Ramos (cell line): Measurements from ENCODE around the gene NCKAP5.

Experiments
- in situ Hi-C: fragments of 300-500 bp; cut with MboI; formaldehyde crosslinking; loops from one replicate; pipeline ENCODE4 v1.14.3; 2022; ENCODE audit warnings: low sequenced_read_pairs; ENCODE audit not compliant: unreplicated experiment

The NCKAP5 gene

GRCh38 chr2:132884292-132884691, 684.0 kb downstream of the NCKAP5 start:
- in situ Hi-C loops = no loop called here

DNA sequence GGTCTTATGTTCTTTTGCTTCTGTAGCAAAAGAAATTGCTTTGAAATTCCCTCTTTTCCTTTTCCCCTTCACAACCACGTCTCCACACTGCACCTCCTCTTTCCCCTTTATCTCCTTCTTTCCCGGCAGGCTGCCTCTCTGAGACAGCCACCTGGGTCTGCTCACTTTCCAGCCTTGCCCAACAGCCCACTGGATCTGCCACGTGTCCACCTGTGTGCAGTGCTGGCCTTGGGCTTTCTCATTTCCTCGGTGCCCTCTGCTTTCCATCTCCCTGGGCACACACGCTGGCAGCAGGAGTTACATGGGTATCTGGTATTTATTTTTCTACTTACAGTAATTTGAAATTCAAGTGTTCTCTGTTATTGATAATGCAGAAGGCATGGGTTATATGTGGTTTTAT, 684.8 kb downstream of the NCKAP5 start:
- in situ Hi-C loops = no loop called here

GRCh38 chr2:132881546-132881945, 686.7 kb downstream of the NCKAP5 start:
- in situ Hi-C loops = no loop called here

GRCh38 chr2:132877923-132878322, 690.3 kb downstream of the NCKAP5 start:
- in situ Hi-C loops = no loop called here

GRCh38 chr2:132876745-132877391, 691.4 kb downstream of the NCKAP5 start:
- in situ Hi-C loops = no loop called here

DNA sequence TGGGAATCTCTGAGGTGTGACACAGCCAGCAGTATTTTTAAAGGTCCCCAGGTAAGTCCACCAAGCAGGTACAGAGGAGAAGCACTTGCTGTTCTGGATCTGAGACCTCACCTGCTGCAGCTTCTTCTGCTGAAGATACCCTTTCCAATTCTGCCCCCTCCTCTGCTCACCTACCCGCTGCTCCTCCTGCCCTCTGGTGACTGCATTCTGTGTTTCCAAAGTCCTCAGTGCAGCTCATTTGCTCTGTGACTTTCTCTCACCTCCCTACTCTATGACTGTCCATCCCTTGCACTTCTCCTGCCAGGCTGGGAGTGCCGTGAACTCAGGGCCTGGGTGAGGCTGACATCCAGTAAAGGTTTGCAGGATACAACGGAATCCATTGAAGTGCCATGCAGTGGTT, 693.1 kb downstream of the NCKAP5 start:
- in situ Hi-C loops = no loop called here

DNA sequence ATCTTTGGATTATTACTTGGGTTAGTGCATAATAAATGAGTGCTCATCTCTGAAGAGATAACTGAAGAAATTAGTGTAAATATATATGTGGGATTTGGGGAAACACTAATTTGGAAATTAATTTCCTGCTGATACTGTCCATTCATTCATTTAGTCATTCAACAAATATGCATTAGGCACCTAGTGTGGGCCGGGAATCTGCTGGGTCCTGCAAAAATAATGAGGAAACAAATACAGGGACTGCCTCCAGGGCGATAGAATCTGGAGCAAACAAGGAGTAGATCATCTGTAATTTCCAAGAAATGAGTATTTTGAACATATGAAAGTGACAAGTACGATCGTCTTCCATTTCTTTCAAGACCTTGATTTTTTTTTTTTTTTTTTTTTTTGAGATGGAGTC, 694.5 kb downstream of the NCKAP5 start:
- in situ Hi-C loops = no loop called here

- in situ Hi-C loops = no loop called here
These were observed 696.4 kb downstream of the NCKAP5 start for GRCh38 chr2:132871831-132872230.

- in situ Hi-C loops = no loop called here
These were observed 704.3 kb downstream of the NCKAP5 start for GRCh38 chr2:132863961-132864360.

DNA sequence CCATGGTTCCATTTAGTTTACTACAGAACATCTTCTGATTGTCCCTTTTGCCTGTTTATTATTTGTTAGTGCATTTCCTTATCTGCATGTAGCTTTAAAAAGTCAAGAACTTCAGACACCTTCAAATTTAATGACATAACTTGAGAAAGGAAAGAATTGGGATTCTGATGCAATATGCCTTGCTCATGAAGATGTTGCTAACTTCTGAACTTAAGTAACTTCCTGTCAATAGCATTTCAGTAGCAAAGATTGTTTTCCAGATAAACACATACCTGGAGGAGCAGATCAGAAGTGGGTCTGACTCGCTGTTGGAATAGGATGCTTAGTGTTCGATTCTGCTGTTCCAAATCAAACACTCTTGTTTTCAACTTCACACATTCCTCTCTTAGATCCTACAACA, 708.0 kb downstream of the NCKAP5 start:
- in situ Hi-C loops = no loop called here

- in situ Hi-C loops = no loop called here
These were observed 708.7 kb downstream of the NCKAP5 start for GRCh38 chr2:132859590-132859989.

DNA sequence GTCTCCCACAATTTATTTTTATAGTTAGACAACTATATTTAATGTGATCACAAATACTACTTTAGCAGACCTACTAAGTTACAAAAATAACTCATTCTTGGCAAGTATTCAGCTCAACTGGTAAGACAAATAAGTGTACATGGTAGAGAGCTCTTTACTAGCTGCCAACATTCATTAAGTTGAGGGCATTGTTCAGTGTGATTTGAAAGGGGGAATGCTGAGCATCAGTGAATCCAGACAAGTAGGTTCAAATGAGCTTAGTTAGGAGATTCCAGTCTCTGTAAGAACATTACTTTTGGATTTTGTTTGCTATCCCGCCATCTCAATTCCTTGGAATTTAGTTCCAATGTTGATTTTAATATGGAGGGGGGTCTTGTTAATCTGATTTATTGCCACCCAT, 710.9 kb downstream of the NCKAP5 start:
- in situ Hi-C loops = no loop called here

GRCh38 chr2:132850688-132851087, 717.6 kb downstream of the NCKAP5 start:
- in situ Hi-C loops = no loop called here

DNA sequence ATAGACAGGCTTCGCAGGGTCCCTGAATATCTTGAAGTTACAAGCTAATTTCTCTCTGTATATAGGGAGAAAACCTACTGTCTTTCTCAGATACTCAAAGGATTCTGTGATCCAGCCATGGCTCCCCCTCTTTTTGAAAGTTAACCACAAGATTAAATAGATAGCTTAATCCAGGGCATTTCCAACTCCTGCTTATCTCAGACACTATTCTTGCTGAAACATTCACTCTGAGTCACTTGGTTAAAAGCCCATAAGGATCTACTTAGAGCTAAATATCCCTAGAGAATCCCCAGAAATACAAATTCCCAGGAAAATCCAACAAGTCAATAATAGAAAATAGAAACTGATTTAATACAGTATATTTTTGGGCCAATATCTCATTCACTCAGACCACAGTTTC, 719.1 kb downstream of the NCKAP5 start:
- in situ Hi-C loops = no loop called here

DNA sequence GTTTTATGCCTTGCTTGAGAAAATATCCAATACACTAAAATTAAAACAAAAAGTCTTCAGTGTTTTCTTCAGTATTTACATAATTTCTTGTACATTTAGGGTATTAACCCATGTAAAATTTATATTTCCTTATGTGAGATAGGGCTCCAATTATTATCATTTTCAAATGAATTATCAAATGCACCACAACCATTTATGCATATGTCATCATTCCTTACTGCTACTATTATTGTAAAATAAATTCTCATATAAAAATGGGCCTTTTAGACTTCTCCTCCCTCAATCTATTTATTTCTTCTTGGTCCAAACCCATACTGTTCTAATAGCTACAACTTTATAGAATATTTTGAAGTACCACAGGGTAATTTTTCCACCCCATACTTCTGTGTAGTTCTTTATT, 722.9 kb downstream of the NCKAP5 start:
- in situ Hi-C loops = no loop called here

DNA sequence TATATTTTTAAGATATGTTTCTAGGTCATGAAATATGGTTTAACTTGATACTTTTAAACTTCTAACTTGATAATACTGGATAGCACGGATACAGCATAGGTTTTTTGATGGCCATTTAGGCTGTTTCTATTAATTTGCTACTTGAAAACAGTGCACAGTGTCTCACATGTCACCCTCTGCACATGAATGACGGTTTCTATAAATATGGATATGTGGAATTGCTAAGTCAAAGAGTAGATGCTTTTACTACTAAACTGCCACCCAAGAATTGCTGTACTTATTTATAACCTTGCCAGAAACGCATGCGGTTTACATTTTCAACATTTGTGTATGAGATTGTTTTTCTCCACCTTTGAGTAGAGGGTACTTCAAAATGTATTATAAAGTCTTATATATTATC, 723.7 kb downstream of the NCKAP5 start:
- in situ Hi-C loops = no loop called here

GRCh38 chr2:132837769-132838168, 730.5 kb downstream of the NCKAP5 start:
- in situ Hi-C loops = no loop called here

DNA sequence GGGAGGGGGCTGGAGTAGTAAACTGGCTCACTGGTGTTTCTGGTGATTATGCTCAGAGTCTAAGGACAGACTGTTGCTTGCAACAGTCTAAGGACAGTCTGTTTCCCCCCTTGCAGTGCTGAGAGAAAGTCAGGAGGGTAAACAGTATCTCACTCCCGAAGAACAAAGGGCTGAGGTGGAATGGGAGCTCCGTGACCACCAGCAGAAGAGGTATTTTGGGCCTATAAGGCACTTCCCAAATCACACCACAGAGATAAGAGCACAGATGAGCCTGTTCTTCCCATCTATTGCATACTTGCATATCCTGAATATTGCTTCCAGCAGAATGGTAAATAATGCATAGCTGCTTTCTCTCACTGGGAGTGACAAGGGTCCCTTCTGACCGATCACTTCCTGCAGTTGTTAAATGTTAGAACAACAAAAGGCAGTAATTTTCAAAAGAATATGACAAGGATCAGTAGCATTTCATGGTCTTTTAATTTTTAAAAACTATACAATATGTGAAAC, 737.9 kb downstream of the NCKAP5 start:
- in situ Hi-C loops = no loop called here

GRCh38 chr2:132825601-132826000, 742.7 kb downstream of the NCKAP5 start:
- in situ Hi-C loops = no loop called here

DNA sequence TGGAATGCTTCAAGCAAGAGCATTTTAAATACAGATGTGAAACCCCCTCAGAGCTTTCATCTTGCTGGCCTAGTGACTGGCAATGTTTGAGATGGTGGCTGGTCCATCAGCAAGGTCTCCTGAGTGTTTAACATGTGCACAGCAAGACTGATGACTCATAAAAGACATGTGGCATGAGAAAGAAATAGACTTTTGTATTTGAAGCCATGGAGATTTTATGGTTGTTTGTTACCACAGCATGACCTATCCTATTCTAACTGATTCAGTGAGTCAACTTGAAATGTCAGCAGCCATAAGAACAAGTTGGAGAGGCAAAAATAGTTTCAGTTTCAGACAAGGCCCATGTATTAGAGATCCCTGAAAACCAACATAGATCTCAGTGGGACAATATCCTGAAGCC, 743.5 kb downstream of the NCKAP5 start:
- in situ Hi-C loops = no loop called here

DNA sequence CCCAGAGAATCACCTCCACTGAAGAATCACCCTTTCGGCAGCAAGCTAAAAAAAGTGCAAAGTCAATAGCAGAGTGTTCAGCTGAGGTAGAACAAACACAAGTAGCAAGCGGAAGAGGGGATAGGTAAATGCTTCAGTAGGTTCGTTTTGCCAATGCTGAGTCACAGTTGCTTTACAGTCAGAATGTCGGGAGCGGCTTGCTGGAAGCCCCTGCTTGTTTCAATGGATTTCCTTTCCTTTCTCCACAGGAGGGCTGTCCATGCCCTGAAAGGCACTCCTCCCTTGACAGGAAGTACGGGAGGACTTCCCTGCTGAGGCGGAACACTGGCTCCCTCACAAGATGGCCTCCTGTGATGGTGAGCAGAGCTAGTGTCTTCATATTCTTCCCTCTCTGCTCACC, 752.0 kb downstream of the NCKAP5 start:
- in situ Hi-C loops = no loop called here

- in situ Hi-C loops = no loop called here
These were observed 752.7 kb downstream of the NCKAP5 start for GRCh38 chr2:132815516-132815915.

- in situ Hi-C loops = no loop called here
These were observed 753.6 kb downstream of the NCKAP5 start for GRCh38 chr2:132814651-132815050.
